ENCODE measurements around the gene ACP2. TPM values are rescaled to one million over a fixed set of nuclear protein-coding genes. Genes with fewer than 3 reads are reported as not detected.

Gene ACP2
- total and polyA plus RNA-seq, 12 donors: 17.2 to 42.6 (median 23.9) TPM

DNA sequence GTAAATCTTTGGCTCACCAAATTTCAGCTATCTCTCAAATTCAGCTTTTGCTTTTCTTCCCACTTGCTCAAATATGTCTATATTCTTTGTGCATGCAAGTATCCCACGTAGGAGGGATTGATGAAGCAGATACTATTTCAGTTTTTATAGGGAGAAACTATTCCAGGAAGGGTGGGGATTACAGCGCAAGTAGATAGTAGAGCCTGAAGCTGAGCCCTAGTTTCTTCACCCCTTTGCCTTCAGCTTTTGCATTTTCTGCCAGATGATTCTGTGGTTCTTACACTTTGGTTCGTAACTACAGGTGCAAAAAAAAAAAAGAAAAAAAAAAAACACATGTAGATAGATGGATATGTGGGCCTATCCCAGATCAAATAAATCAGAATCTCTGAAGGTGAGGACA is 3.1 kb upstream of the ACP2 start:
- H3K4me1 ChIP-seq: peaks cover 23 to 65% (median 57%) of the 10 kb centered on the region in 9 donors
- whole genome bisulfite sequencing, 2 donors: 84% methylated on average over 3 of the region's 3 CpGs
- DNase-seq (no peak), ATAC-seq (no peak)
- no peak overlapping the region for H3K4me3 ChIP-seq
- TF ChIP-seq, protein P1, sequence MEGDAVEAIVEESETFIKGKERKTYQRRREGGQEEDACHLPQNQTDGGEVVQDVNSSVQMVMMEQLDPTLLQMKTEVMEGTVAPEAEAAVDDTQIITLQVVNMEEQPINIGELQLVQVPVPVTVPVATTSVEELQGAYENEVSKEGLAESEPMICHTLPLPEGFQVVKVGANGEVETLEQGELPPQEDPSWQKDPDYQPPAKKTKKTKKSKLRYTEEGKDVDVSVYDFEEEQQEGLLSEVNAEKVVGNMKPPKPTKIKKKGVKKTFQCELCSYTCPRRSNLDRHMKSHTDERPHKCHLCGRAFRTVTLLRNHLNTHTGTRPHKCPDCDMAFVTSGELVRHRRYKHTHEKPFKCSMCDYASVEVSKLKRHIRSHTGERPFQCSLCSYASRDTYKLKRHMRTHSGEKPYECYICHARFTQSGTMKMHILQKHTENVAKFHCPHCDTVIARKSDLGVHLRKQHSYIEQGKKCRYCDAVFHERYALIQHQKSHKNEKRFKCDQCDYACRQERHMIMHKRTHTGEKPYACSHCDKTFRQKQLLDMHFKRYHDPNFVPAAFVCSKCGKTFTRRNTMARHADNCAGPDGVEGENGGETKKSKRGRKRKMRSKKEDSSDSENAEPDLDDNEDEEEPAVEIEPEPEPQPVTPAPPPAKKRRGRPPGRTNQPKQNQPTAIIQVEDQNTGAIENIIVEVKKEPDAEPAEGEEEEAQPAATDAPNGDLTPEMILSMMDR (IDR thresholded peaks at IDR 0.05): no peak
- no peak overlapping the region for H3K27ac ChIP-seq
- no peaks in the 10 kb centered on the region for H3K9me3 ChIP-seq
- H3K27me3 ChIP-seq: no peaks in the 10 kb centered on the region
- H3K36me3 ChIP-seq: peaks cover 0 to 9% (median 0%) of the 10 kb centered on the region in 9 donors
- intact Hi-C loops (cut with DNase I): no loop called here

GRCh38 chr11:47249378-47249715 is 733 bp upstream of the ACP2 start:
- intact Hi-C loops (cut with DNase I): loop anchor here in 1 of 10 donors (5.0 kb wide), 1 partner anchor 72 kb away; the partner anchor contains the start of gene ARFGAP2
- Histone ChIP-seq H3K27me3 (no peaks in the 10 kb centered on the region), H3K36me3 (peaks cover 0 to 31% (median 12%) of the 10 kb centered on the region in 9 donors), H3K4me3 (peak overlapping the region; percentile 50 to 97 (median 74)), H3K27ac (peak overlapping the region; percentile 61 to 95 (median 90)), H3K9me3 (no peaks in the 10 kb centered on the region), H3K4me1 (peaks cover 12 to 54% (median 36%) of the 10 kb centered on the region in 9 donors)
- TF ChIP-seq, protein P1 (IDR thresholded peaks at IDR 0.05): no peak
- ATAC-seq: no peak
- 50 to 52% methylated on average over 3 of the region's 3 CpGs for WGBS, 2 donors
- DNase-seq: no peak

GRCh38 chr11:47248304-47248663 is 330 bp downstream of the ACP2 start:
- peak; percentile 18 to 59 (median 40) for ATAC-seq
- no peaks in the 10 kb centered on the region for H3K9me3 ChIP-seq
- 0% methylated on average over 7 of the region's 7 CpGs for WGBS, 2 donors
- peak in 1 of 2 donors; percentile 22 for DNase-seq
- H3K4me3 ChIP-seq: peak overlapping the region; percentile 50 to 97 (median 74)
- H3K4me1 ChIP-seq: peaks cover 12 to 48% (median 28%) of the 10 kb centered on the region in 9 donors
- intact Hi-C loops (cut with DNase I): loop anchor here in 1 of 10 donors (5.0 kb wide), 1 partner anchor 71 kb away; the partner anchor contains the start of gene ARFGAP2
- peak overlapping the region; percentile 61 to 95 (median 90) for H3K27ac ChIP-seq
- TF ChIP-seq, protein P1 (IDR thresholded peaks at IDR 0.05): no peak
- no peaks in the 10 kb centered on the region for H3K27me3 ChIP-seq
- H3K36me3 ChIP-seq: peaks cover 0 to 42% (median 20%) of the 10 kb centered on the region in 9 donors

GRCh38 chr11:47247502-47247901 is 1.1 kb downstream of the ACP2 start:
- peak overlapping the region in 6 of 10 donors; percentile 73 to 97 (median 76) for H3K4me3 ChIP-seq
- peaks cover 12 to 47% (median 27%) of the 10 kb centered on the region in 9 donors for H3K4me1 ChIP-seq
- intact Hi-C loops (cut with DNase I): loop anchor here in 1 of 10 donors (5.0 kb wide), 1 partner anchor 70 kb away; the partner anchor contains the start of gene ARFGAP2
- H3K27me3 ChIP-seq: no peaks in the 10 kb centered on the region
- ATAC-seq (no peak), DNase-seq (no peak)
- TF ChIP-seq, protein P1 (IDR thresholded peaks at IDR 0.05): no peak
- peaks cover 0 to 50% (median 28%) of the 10 kb centered on the region in 9 donors for H3K36me3 ChIP-seq
- peak overlapping the region in 3 of 10 donors; percentile 86 to 94 (median 92) for H3K27ac ChIP-seq
- H3K9me3 ChIP-seq: no peaks in the 10 kb centered on the region
- WGBS, 2 donors: 52 to 71% methylated on average over 5 of the region's 5 CpGs
